Measurements from ENCODE around the gene BUB1. TPM values are rescaled to one million over a fixed set of nuclear protein-coding genes. Genes with fewer than 3 reads are reported as not detected.
"Not testable (repeated sequence)": the region's sequence is repeated elsewhere in the genome, so short reads cannot be mapped to it uniquely, and the experiment has no call there.

BUB1 gene
- total RNA-seq, 1 donor from 2014 or later, result 68.4 TPM

- H3K27ac Mint-ChIP-seq, result no peak overlapping the region
- peaks cover 89% of the 10 kb centered on the region for H3K36me3 Mint-ChIP-seq (ENCODE audit: low read depth)
- H3K4me3 Mint-ChIP-seq (ENCODE audit: low read depth), result no peak overlapping the region
- intact Hi-C loops (cut with micrococcal nuclease), result no loop called here
- H3K4me1 Mint-ChIP-seq (ENCODE audit: low read depth), result no peaks in the 10 kb centered on the region
- H3K27me3 Mint-ChIP-seq (ENCODE audit: low read depth), result no peaks in the 10 kb centered on the region
- no peaks in the 10 kb centered on the region for H3K9me3 Mint-ChIP-seq
- DNase-seq (ENCODE audit: low spot score), result no peak
These were observed 38.7 kb downstream of the BUB1 start for GRCh38 chr2:110638952-110639695.

GRCh38 chr2:110638004-110638403 is 39.9 kb downstream of the BUB1 start:
- no peak overlapping the region for H3K27ac Mint-ChIP-seq

DNA sequence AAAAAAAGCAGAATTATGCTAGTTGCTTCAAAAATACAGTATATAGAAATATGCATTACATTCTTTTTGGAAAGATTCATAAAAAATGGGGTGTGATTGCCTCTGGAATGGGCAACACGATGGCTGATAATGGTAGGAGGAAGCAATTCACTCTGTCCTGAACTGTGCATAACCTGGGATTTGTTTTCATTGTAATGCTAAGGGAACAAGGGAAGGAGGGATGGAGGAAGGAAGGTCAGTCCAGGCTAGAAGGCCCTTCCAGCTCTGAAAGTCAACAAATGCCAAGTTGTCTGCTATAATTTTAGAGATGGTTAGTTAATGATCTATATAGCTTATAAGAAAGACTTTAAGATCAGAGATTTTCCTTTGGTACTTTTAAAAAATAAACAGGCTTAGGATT is 40.8 kb downstream of the BUB1 start:
- DNase-seq (ENCODE audit: low spot score), result no peak
- no peak overlapping the region for H3K27ac Mint-ChIP-seq
- H3K9me3 Mint-ChIP-seq, result no peaks in the 10 kb centered on the region
- peaks cover 82% of the 10 kb centered on the region for H3K36me3 Mint-ChIP-seq (ENCODE audit: low read depth)
- intact Hi-C loops (cut with micrococcal nuclease), result no loop called here
- no peaks in the 10 kb centered on the region for H3K27me3 Mint-ChIP-seq (ENCODE audit: low read depth)
- no peaks in the 10 kb centered on the region for H3K4me1 Mint-ChIP-seq (ENCODE audit: low read depth)
- no peak overlapping the region for H3K4me3 Mint-ChIP-seq (ENCODE audit: low read depth)

More at GRCh38 chr2:110638004-110638403, 39.9 kb downstream of the BUB1 start:
- Mint-ChIP-seq H3K36me3 (ENCODE audit: low read depth) (peaks cover 89% of the 10 kb centered on the region), H3K4me3 (ENCODE audit: low read depth) (no peak overlapping the region), H3K27me3 (ENCODE audit: low read depth) (no peaks in the 10 kb centered on the region), H3K9me3 (no peaks in the 10 kb centered on the region), H3K4me1 (ENCODE audit: low read depth) (no peaks in the 10 kb centered on the region)
- DNase-seq (ENCODE audit: low spot score), result no peak
- intact Hi-C loops (cut with micrococcal nuclease), result no loop called here

DNA sequence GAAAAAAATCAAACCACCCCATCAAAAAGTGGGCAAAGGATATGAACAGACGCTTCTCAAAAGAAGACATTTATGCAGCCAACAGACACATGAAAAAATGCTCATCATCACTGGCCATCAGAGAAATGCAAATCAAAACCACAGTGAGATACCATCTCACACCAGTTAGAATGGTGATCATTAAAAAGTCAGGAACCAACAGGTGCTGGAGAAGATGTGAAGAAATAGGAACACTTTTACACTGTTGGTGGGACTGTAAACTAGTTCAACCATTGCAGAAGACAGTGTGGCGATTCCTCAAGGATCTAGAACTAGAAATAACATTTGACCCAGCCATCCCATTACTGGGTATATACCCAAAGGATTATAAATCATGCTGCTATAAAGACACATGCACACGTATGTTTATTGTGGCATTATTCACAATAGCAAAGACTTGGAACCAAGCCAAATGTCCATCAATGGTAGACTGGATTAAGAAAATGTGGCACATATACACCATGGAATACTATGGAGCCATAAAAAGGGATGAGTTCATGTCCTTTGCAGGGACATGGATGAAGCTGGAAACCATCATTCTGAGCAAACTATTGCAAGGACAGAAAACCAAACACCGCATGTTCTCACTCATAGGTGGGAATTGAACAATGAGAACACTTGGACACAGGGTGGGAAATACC is 41.8 kb downstream of the BUB1 start:
- H3K27ac Mint-ChIP-seq; H3K4me1 Mint-ChIP-seq (ENCODE audit: low read depth); H3K4me3 Mint-ChIP-seq (ENCODE audit: low read depth); H3K27me3 Mint-ChIP-seq (ENCODE audit: low read depth); DNase-seq (ENCODE audit: low spot score); H3K9me3 Mint-ChIP-seq; intact Hi-C loops (cut with micrococcal nuclease): not testable (repeated sequence)
- H3K36me3 Mint-ChIP-seq (ENCODE audit: low read depth), result peaks cover 72% of the 10 kb centered on the region

GRCh38 chr2:110627348-110627747 is 50.5 kb downstream of the BUB1 start:
- H3K36me3 Mint-ChIP-seq (ENCODE audit: low read depth); H3K27ac Mint-ChIP-seq; DNase-seq (ENCODE audit: low spot score); intact Hi-C loops (cut with micrococcal nuclease); H3K27me3 Mint-ChIP-seq (ENCODE audit: low read depth); H3K9me3 Mint-ChIP-seq; H3K4me3 Mint-ChIP-seq (ENCODE audit: low read depth); H3K4me1 Mint-ChIP-seq (ENCODE audit: low read depth): not testable (repeated sequence)

DNA sequence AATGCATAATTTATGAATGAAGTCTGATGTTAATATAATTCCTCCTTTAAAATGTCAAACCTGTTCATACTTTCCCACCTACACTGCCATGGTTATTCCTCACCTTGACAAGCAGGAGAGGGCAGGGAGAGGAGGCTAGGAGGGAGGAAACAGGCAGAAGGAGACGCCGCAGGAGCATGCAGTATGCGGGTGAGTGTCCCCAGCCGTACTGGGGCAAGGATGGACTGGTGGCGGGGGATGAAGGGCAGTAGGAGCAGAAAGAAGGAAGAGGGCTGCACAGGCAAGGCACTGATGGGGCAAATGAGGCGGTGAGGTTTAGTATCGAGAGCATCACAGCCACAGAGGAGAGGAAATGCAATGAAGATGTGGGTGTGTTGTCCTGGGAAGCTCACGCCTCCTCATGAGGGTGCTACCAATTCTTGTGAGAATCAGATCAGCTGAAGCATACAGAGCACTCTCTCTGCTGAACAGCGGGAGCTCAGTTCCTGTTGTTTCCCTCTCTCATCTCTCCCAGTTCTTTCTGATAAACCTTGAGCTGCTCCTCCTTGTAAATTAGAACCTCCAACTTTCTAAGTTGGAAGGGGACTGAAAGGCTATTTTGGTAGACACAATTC is 58.4 kb downstream of the BUB1 start:
- H3K4me3 Mint-ChIP-seq (ENCODE audit: low read depth); H3K36me3 Mint-ChIP-seq (ENCODE audit: low read depth); H3K4me1 Mint-ChIP-seq (ENCODE audit: low read depth); H3K27ac Mint-ChIP-seq; DNase-seq (ENCODE audit: low spot score); intact Hi-C loops (cut with micrococcal nuclease); H3K9me3 Mint-ChIP-seq; H3K27me3 Mint-ChIP-seq (ENCODE audit: low read depth): not testable (repeated sequence)

DNA sequence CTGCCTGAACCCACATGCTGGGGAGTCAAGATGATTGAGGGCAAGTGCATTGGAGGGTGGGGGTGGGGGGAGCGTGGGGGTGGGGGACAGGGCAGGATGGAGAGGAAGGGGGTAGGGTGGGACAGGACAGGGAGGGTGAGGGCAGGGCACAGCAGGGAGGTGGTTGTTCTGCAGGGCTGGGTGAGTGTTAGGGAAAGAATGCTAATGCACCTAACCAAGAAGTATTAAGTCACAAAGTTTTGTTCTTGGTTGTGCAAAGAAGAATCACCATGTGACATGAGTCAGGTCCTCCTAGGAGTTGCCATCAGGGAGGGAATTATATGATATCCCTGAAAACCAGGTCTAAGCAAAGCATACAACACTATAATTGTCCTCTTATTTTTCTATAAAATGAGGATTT is 63.9 kb downstream of the BUB1 start:
- H3K4me1 Mint-ChIP-seq (ENCODE audit: low read depth); H3K27me3 Mint-ChIP-seq (ENCODE audit: low read depth); H3K36me3 Mint-ChIP-seq (ENCODE audit: low read depth); H3K4me3 Mint-ChIP-seq (ENCODE audit: low read depth); H3K27ac Mint-ChIP-seq; intact Hi-C loops (cut with micrococcal nuclease); DNase-seq (ENCODE audit: low spot score); H3K9me3 Mint-ChIP-seq: not testable (repeated sequence)

DNA sequence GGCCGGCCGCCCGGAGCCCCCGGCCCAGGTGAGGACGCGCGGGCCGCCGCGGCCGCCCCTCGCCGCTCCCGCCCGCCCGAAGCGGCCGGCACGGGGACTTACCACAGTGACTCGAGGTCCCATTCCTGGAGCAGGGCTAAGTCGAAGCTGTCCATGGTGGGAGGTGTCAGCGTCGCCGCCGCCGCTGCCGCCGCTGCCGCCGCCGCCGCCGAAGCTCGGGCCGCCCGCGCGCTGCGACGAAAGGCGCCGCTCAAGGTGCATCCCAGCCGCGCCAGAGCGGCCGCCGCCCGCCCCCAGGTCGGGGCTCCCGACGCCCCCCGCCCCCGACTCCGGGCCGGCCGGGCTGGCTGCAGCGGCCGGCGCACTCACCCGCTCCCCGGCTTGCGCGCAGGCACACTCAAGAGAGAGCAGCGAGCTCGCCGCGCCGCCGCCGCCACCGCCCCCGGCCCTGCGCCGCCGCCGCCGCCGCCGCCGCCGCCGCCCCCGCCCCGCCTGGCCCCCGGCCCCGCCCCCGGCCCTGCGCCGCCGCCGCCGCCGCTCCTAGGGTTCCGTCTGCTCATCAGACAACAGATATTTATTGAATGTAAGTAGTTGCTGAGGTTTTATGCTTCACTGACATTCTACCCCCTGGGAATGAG is 67.1 kb downstream of the BUB1 start:
- H3K36me3 Mint-ChIP-seq (ENCODE audit: low read depth); H3K4me1 Mint-ChIP-seq (ENCODE audit: low read depth); H3K27me3 Mint-ChIP-seq (ENCODE audit: low read depth); H3K9me3 Mint-ChIP-seq; intact Hi-C loops (cut with micrococcal nuclease); H3K27ac Mint-ChIP-seq; DNase-seq (ENCODE audit: low spot score): not testable (repeated sequence)
- peak overlapping the region; percentile 37 for H3K4me3 Mint-ChIP-seq (ENCODE audit: low read depth)

DNA sequence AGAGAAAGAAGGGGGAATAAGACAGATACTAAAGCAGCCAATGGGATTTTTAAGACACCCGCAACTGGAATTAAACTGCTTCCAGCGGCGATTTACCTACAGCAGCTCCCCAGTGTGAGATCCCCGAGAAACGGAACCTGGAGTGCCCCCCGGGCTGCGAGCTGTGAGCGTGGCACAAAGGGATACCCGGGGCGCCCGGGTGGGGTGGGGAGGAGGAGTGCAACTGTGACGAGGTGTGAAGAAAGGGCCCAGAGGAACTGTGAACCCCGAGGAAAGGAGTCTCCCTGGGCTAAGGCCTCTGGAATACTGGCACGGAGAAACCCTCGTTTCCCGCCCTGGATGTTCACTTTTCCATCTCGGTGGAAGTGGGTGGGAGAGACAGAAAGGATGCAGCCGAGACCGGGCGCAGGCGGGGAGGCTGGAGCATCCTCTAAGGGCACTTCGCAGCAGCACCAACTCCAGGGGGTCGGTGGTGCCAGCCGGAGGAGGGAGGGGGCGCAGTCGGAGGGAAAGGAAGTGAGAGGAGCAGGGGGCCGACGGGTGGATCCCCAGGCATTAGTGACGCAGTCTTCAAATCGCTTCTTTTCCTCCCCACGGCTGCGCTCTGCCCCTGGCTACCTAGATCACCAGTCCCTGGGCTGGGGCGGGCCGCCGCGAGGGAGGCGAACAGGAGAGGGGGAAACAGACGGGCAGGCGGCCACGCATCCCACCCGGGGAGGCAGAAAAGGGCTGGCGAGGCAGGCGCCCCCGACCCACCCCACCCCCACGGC is 67.8 kb downstream of the BUB1 start:
- H3K4me1 Mint-ChIP-seq (ENCODE audit: low read depth); H3K4me3 Mint-ChIP-seq (ENCODE audit: low read depth); H3K36me3 Mint-ChIP-seq (ENCODE audit: low read depth); intact Hi-C loops (cut with micrococcal nuclease); DNase-seq (ENCODE audit: low spot score); H3K27me3 Mint-ChIP-seq (ENCODE audit: low read depth); H3K27ac Mint-ChIP-seq; H3K9me3 Mint-ChIP-seq: not testable (repeated sequence)

GRCh38 chr2:110608788-110609502 is 68.9 kb downstream of the BUB1 start:
- H3K36me3 Mint-ChIP-seq (ENCODE audit: low read depth); H3K4me3 Mint-ChIP-seq (ENCODE audit: low read depth); DNase-seq (ENCODE audit: low spot score); H3K27ac Mint-ChIP-seq; H3K27me3 Mint-ChIP-seq (ENCODE audit: low read depth); H3K4me1 Mint-ChIP-seq (ENCODE audit: low read depth); H3K9me3 Mint-ChIP-seq; intact Hi-C loops (cut with micrococcal nuclease): not testable (repeated sequence)

DNA sequence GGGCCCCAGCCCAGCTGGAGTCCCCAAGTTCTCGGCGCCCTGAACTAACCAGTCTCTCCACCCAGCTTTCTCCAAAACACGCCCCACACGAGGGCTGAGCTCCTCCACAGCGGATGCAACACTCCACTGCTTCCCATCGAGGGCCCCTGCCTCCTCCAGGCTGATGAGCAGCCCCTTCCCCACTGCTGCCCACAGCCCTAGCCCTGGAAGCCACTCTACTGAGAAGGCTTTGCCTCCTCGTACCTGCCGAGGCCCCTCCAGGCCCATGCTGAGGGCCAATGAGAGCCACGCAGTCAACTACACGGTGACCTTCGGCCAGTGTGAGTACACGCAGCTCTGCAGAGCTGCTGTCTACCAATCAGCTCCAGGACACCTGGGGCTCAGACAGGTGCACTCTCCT is 72.8 kb downstream of the BUB1 start:
- H3K27me3 Mint-ChIP-seq (ENCODE audit: low read depth); intact Hi-C loops (cut with micrococcal nuclease); DNase-seq (ENCODE audit: low spot score); H3K4me1 Mint-ChIP-seq (ENCODE audit: low read depth); H3K9me3 Mint-ChIP-seq; H3K36me3 Mint-ChIP-seq (ENCODE audit: low read depth); H3K4me3 Mint-ChIP-seq (ENCODE audit: low read depth); H3K27ac Mint-ChIP-seq: not testable (repeated sequence)

All from activated T-helper 2 cell treated with anti-CD3 and anti-CD28 coated beads, Interferon-gamma antibody, Interleukin-2, Interleukin-4, amounts not matched to agents 10 μg/mL and 5 μg/mL and 100 μg/mL, durations not matched to agents 14 hours and 24 hours and 36 hours (primary cell).